K562 (cell line): ENCODE results near the gene ZER1. TPM values are rescaled to one million over a fixed set of nuclear protein-coding genes. Genes with fewer than 3 reads are reported as not detected.

ENCODE experiments used
- ARID1B ChIP-seq: fragments of 450-650 bp; IDR thresholded peaks from 2 replicates; pipeline ENCODE4 v1.6.1; 2016; ENCODE audit warnings: antibody characterized with exemption, mild to moderate bottlenecking, inconsistent platforms
- CCNT2 ChIP-seq: IDR thresholded peaks from 2 replicates; pipeline ENCODE4 v1.6.1; 2011; ENCODE audit warnings: borderline replicate concordance, low read depth, mild to moderate bottlenecking, moderate library complexity, mixed read lengths, low read length; ENCODE audit not compliant: insufficient read length; ENCODE audit errors: extremely low read depth
- CEBPG ChIP-seq, 3 experiments: fragments of 200-800 bp in 1 of 3; sonication (Bioruptor generic) in 1 of 3; sonication (generic) in 1 of 3; formaldehyde crosslinking in 1 of 3; IDR thresholded peaks in 2 of 3; conservative IDR thresholded peaks in 1 of 3; 2 replicates each; pipeline versions ENCODE4 v1.6.1 to v1.8.0; 2016 to 2022; ENCODE audit warnings: missing compliant biosample characterization in 2 of 3, missing genetic modification characterization in 2 of 3, mild to moderate bottlenecking in 1 of 3, missing genetic modification reagents in 1 of 3
- EGR1 ChIP-seq: fragments of 450-650 bp; conservative IDR thresholded peaks from 2 replicates; pipeline ENCODE4 v1.6.1; 2017; ENCODE audit warnings: mild to moderate bottlenecking
- GATAD2A ChIP-seq: fragments of 450-650 bp; IDR thresholded peaks from 2 replicates; pipeline ENCODE4 v1.6.1; 2017
- HDAC2 ChIP-seq: fragments of 450-650 bp; IDR thresholded peaks from 2 replicates; pipeline ENCODE4 v1.6.1; 2016; ENCODE audit warnings: mild to moderate bottlenecking
- HLTF ChIP-seq: fragments of 450-650 bp; IDR thresholded peaks from 2 replicates; pipeline ENCODE4 v1.6.1; 2016
- MIER1 ChIP-seq: fragments of 450-650 bp; IDR thresholded peaks from 2 replicates; pipeline ENCODE4 v1.6.1; 2016; ENCODE audit warnings: antibody characterized with exemption, mild to moderate bottlenecking, low read depth
- NELFE ChIP-seq: IDR thresholded peaks from 2 replicates; pipeline ENCODE4 v1.6.1; 2011; ENCODE audit warnings: mild to moderate bottlenecking; ENCODE audit not compliant: insufficient read depth, insufficient read length
- POLR2AphosphoS5 ChIP-seq: IDR thresholded peaks from 2 replicates; pipeline ENCODE4 v1.6.1; 2011; ENCODE audit warnings: mild to moderate bottlenecking, low read depth, low read length, moderate library complexity; ENCODE audit not compliant: control insufficient read depth, insufficient read depth
- POLR2B ChIP-seq: fragments of 450-650 bp; IDR thresholded peaks from 2 replicates; pipeline ENCODE4 v1.6.1; 2018; ENCODE audit warnings: low read depth; ENCODE audit not compliant: partially characterized antibody
- SAFB ChIP-seq: fragments of 200-400 bp; formaldehyde crosslinking; IDR thresholded peaks from 2 replicates; pipeline ENCODE4 v1.6.1; 2017; ENCODE audit warnings: low read depth, low read length, borderline replicate concordance
- SMAD4 ChIP-seq: fragments of 250-450 bp; sonication (Bioruptor Pico); conservative IDR thresholded peaks from 2 replicates; pipeline ENCODE4 v1.8.0; 2021; ENCODE audit warnings: inconsistent platforms, mild to moderate bottlenecking, moderate library complexity
- SMARCE1 ChIP-seq: fragments of 450-650 bp; IDR thresholded peaks from 2 replicates; pipeline ENCODE4 v1.7.1; 2016; ENCODE audit warnings: mild to moderate bottlenecking
- SMC3 ChIP-seq: conservative IDR thresholded peaks from 2 replicates; pipeline ENCODE4 v1.6.1; 2011; ENCODE audit warnings: low read depth, low read length, improper control_type of control experiment; ENCODE audit not compliant: insufficient read depth
- ZBTB1 ChIP-seq: sonication (generic); formaldehyde crosslinking; IDR thresholded peaks from 2 replicates; pipeline ENCODE4 v1.8.1; 2023; ENCODE audit warnings: missing genetic modification reagents, low read depth, mild to moderate bottlenecking, borderline replicate concordance
- ZBTB17 ChIP-seq: fragments of 450-650 bp; formaldehyde crosslinking; IDR thresholded peaks from 2 replicates; pipeline ENCODE4 v1.4.0; 2020; ENCODE audit warnings: mild to moderate bottlenecking
- ZC3H4 ChIP-seq: sonication (generic); formaldehyde crosslinking; IDR thresholded peaks from 2 replicates; pipeline ENCODE4 v1.9.0; 2021; ENCODE audit warnings: missing genetic modification reagents, borderline replicate concordance
- ZNF23 ChIP-seq: fragments of 250-450 bp; sonication (Bioruptor Pico); IDR thresholded peaks from 2 replicates; pipeline ENCODE4 v1.4.0; 2020; ENCODE audit warnings: mild to moderate bottlenecking
- ZNF311 ChIP-seq: fragments of 250-450 bp; sonication (Bioruptor Pico); IDR thresholded peaks from 2 replicates; pipeline ENCODE4 v1.4.0; 2020; ENCODE audit warnings: mild to moderate bottlenecking, moderate library complexity
- ZNF695 ChIP-seq: fragments of 450-650 bp; formaldehyde crosslinking; IDR thresholded peaks from 2 replicates; pipeline ENCODE4 v1.4.0; 2020; ENCODE audit warnings: mild to moderate bottlenecking, moderate library complexity
- ZNF699 ChIP-seq: fragments of 250-450 bp; sonication (Bioruptor Pico); IDR thresholded peaks from 2 replicates; pipeline ENCODE4 v1.8.0; 2021; ENCODE audit warnings: mild to moderate bottlenecking, moderate library complexity; ENCODE audit not compliant: insufficient replicate concordance
- ZNF717 ChIP-seq: fragments of 250-450 bp; sonication (Bioruptor Pico); IDR thresholded peaks from 2 replicates; pipeline ENCODE4 v1.5.0; 2021
- ZNF75A ChIP-seq: fragments of 450-650 bp; formaldehyde crosslinking; IDR thresholded peaks from 2 replicates; pipeline ENCODE4 v1.4.0; 2020; ENCODE audit warnings: mild to moderate bottlenecking
- polyA plus RNA-seq, 8 experiments: library from polyadenylated mRNA; depleted of rRNA in 4 of 8; stranded (reverse) in 5 of 8; unstranded in 3 of 8; fragments of >200 nt; fragmentation: Nextera tagmentation in 2 of 8; fragmentation: Illumina TruSeq in 1 of 8; extraction: Ambion mirVana in 2 of 8; extraction: Trizol in 1 of 8; gene quantifications; 2 replicates each; pipeline versions ENCODE4 v1.2.1 to v1.2.3, GENCODE V29; 2011 to 2014; ENCODE audit warnings: inconsistent platforms in 1 of 8, missing spikeins in 1 of 8
- total RNA-seq, 7 experiments: library from RNA; depleted of rRNA in 6 of 7; stranded (reverse); fragments of >200 nt in 6 of 7; fragmentation: Illumina TruSeq in 2 of 7; extraction: Trizol in 2 of 7; gene quantifications; 2 replicates each; pipeline versions ENCODE4 v1.2.1 to v1.2.3, GENCODE V29; 2011 to 2021; ENCODE audit warnings: low replicate concordance in 1 of 7
- TF ChIP-seq, protein P1 (sequence below), 3 experiments: fragments of 200-800 bp in 1 of 3; sonication (Bioruptor generic) in 1 of 3; sonication (generic) in 1 of 3; formaldehyde crosslinking in 1 of 3; IDR thresholded peaks; 2 replicates each; pipeline versions ENCODE4 v1.6.1 to v1.8.0; 2016 to 2022; ENCODE audit warnings: mild to moderate bottlenecking in 2 of 3, missing compliant biosample characterization in 2 of 3, missing genetic modification characterization in 2 of 3, missing genetic modification reagents in 1 of 3
- TF ChIP-seq, protein P2 (sequence below): sonication (generic); formaldehyde crosslinking; IDR thresholded peaks from 2 replicates; pipeline ENCODE4 v1.8.0; 2022; ENCODE audit warnings: mild to moderate bottlenecking, missing genetic modification reagents
- TF ChIP-seq, protein P3 (sequence below): fragments of 450-650 bp; IDR thresholded peaks from 2 replicates; pipeline ENCODE4 v1.6.1; 2016; ENCODE audit warnings: low read depth, mild to moderate bottlenecking, moderate library complexity

Gene ZER1
- total and polyA plus RNA-seq, 9 of the 15 experiments (the other 6 are each of a cell fraction or from before 2014, with no cell fraction given), result 0.07 to 10.7 (median 6.2) TPM

DNA sequence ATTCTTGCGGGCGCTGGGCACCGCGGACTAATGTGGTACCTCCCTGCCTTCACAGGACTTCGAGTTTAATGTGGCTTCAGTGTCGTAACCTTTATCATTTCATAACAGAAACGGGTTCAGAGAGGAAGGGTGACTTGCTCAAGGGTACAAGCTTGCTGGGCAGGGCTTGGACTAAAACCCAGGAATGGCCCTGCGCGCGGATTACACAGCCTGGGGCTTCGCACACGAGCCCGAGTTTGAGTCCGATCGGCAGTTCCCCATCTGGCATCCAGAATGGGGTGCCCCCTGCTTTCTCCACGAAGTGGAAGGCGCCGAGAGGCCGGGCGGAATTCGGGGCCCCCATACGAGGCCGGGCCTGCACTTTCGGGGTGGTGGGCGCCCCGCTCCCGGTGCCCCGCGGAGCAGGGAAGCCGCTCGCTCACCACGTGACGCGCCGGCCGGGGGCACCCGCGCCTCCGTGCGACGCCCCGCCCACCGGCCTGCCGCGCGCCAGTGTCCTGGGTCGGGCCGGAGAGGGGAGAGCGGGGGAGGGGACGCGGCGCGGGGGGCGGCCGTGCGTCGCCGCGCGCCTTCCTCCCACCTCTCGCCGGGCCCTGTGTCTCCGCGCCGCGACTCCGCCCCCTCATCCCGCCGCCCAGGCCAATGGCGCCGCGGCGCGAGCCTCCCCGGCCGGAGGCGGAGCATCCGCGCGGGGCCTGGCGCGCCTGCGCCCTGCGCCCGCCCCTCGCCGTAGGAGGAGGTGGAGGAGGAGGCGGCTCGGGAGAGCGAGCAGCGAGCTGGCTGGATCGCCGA, 83.0 kb downstream of the ZER1 start, which contains the start of gene SET (continued):
- TF ChIP-seq ZNF699 (CRISPR knock-in tag), result no peak
- peak; percentile 88 for TF ChIP-seq ZBTB17 (CRISPR knock-in tag)
- TF ChIP-seq, protein P1, sequence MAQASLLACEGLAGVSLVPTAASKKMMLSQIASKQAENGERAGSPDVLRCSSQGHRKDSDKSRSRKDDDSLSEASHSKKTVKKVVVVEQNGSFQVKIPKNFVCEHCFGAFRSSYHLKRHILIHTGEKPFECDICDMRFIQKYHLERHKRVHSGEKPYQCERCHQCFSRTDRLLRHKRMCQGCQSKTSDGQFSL (CRISPR knock-in tag; IDR thresholded peaks at IDR 0.05), result no peak
- TF ChIP-seq, protein P1 (tag; IDR thresholded peaks at IDR 0.05), result no peak; a peak in 1 of 4 replicates
- TF ChIP-seq SAFB, result no peak
- TF ChIP-seq NELFE, result no peak
- peak; percentile 86; the same call in 1 of the 2 replicates for TF ChIP-seq ZNF695 (CRISPR knock-in tag)
- TF ChIP-seq POLR2B, result peak; percentile 51
- no peak for TF ChIP-seq CEBPG (CRISPR knock-in tag; IDR thresholded peaks at IDR 0.05)
- TF ChIP-seq CEBPG (tag; conservative IDR thresholded peaks at IDR 0.05 in 1 of 2, IDR thresholded peaks at IDR 0.05 in 1 of 2), result peak in 1 of 2 experiments; percentile 39; a peak in 3 of 4 replicates
- TF ChIP-seq HDAC2, result peak; percentile 87; the same call in 1 of the 2 replicates
- peak; percentile 43; the same call in 1 of the 2 replicates for TF ChIP-seq MIER1
- 0 out of 2 replicates have a peak, but pooled peaks have one; percentile 55 for TF ChIP-seq ZNF75A
- TF ChIP-seq SMAD4 (CRISPR knock-in tag), result peak; percentile 96
- TF ChIP-seq SMARCE1, result peak; percentile 68; the same call in 1 of the 2 replicates
- TF ChIP-seq SMC3, result no peak
- TF ChIP-seq ARID1B, result 0 out of 2 replicates have a peak, but pooled peaks have one; percentile 33
- TF ChIP-seq HLTF, result no peak
- peak; percentile 60; the same call in 1 of the 2 replicates for TF ChIP-seq ZBTB1 (CRISPR knock-in tag)
- TF ChIP-seq GATAD2A, result peak; percentile 80; the same call in 1 of the 2 replicates
- 0 out of 2 replicates have a peak, but pooled peaks have one; percentile 36 for TF ChIP-seq ZNF23 (CRISPR knock-in tag)
- peak; percentile 73 for TF ChIP-seq ZNF311 (CRISPR knock-in tag)
- TF ChIP-seq POLR2AphosphoS5, result peak; percentile 87
- peak; percentile 95 for TF ChIP-seq CCNT2
- peak; percentile 55; the same call in 1 of the 2 replicates for TF ChIP-seq ZNF717
- TF ChIP-seq, protein P2, sequence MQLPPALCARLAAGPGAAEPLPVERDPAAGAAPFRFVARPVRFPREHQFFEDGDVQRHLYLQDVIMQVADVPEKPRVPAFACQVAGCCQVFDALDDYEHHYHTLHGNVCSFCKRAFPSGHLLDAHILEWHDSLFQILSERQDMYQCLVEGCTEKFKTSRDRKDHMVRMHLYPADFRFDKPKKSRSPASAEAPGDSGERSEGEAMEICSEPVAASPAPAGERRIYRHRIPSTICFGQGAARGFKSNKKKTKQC, result 0 out of 2 replicates have a peak, but pooled peaks have one; percentile 53
- no peak; the same call in 1 of the 2 replicates for TF ChIP-seq ZC3H4
- TF ChIP-seq, protein P3, sequence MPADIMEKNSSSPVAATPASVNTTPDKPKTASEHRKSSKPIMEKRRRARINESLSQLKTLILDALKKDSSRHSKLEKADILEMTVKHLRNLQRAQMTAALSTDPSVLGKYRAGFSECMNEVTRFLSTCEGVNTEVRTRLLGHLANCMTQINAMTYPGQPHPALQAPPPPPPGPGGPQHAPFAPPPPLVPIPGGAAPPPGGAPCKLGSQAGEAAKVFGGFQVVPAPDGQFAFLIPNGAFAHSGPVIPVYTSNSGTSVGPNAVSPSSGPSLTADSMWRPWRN, result no peak
- TF ChIP-seq EGR1, result peak; percentile 36
